GM12878 (cell line): ENCODE measurements around the gene NFKBIZ.

Experiments used
- BHLHE40 ChIP-seq, 2 experiments: fragments of 450-650 bp in 1 of 2; IDR thresholded peaks; 2 replicates each; pipeline ENCODE4 v1.6.1; 2011 to 2017; ENCODE audit warnings: low read depth in 2 of 2, borderline replicate concordance in 1 of 2, improper control_type of control experiment in 1 of 2, low read length in 1 of 2, mild to moderate bottlenecking in 1 of 2
- CREB1 ChIP-seq: IDR thresholded peaks from 2 replicates; pipeline ENCODE4 v1.6.1; 2012; ENCODE audit warnings: low read depth, mild to moderate bottlenecking, inconsistent platforms
- CTCF ChIP-seq, 3 experiments: IDR thresholded peaks in 2 of 3; conservative IDR thresholded peaks in 1 of 3; 2 replicates each; pipeline ENCODE4 v1.5.1; 2011; ENCODE audit warnings: low read depth in 3 of 3, low read length in 3 of 3, mild to moderate bottlenecking in 3 of 3, control low read depth in 2 of 3, moderate library complexity in 2 of 3, inconsistent platforms in 1 of 3, mixed read lengths in 1 of 3; ENCODE audit not compliant: control insufficient read depth in 2 of 3, insufficient read depth in 1 of 3; ENCODE audit errors: extremely low read depth in 1 of 3
- EGR1 ChIP-seq, 2 experiments: IDR thresholded peaks; 1 replicate in 1 of 2; 2 replicates in 1 of 2; pipeline ENCODE4 v1.6.1; 2011 to 2012; ENCODE audit warnings: low read depth in 2 of 2, low read length in 2 of 2, borderline replicate concordance in 1 of 2, mild to moderate bottlenecking in 1 of 2, moderate library complexity in 1 of 2
- EP300 ChIP-seq, 2 experiments: fragments of 150-350 bp in 1 of 2; IDR thresholded peaks; 2 replicates each; pipeline ENCODE4 v1.6.1; 2011 to 2012; ENCODE audit warnings: low read depth in 2 of 2, low read length in 2 of 2, borderline replicate concordance in 1 of 2, improper control_type of control experiment in 1 of 2, inconsistent platforms in 1 of 2; ENCODE audit not compliant: control insufficient read depth in 1 of 2
- MAX ChIP-seq: IDR thresholded peaks from 2 replicates; pipeline ENCODE4 v1.6.1; 2012; ENCODE audit warnings: low read depth, low read length, improper control_type of control experiment
- PKNOX1 ChIP-seq: fragments of 450-650 bp; IDR thresholded peaks from 2 replicates; pipeline ENCODE4 v1.6.1; 2016; ENCODE audit warnings: mild to moderate bottlenecking
- POLR2A ChIP-seq: IDR thresholded peaks from 2 replicates; pipeline ENCODE4 v1.6.1; 2011; ENCODE audit warnings: low read depth, mild to moderate bottlenecking, low read length
- POLR2AphosphoS2 ChIP-seq: IDR thresholded peaks from 2 replicates; pipeline ENCODE4 v1.6.1; 2011; ENCODE audit warnings: low read depth, mild to moderate bottlenecking, low read length, improper control_type of control experiment, moderate library complexity
- STAT1 ChIP-seq: fragments of 450-650 bp; conservative IDR thresholded peaks from 2 replicates; pipeline ENCODE4 v1.6.1; 2014; ENCODE audit warnings: antibody characterized with exemption, mild to moderate bottlenecking

- TF ChIP-seq CTCF (IDR thresholded peaks at IDR 0.05 in 2 of 3, conservative IDR thresholded peaks at IDR 0.05 in 1 of 3; ENCODE audit: control insufficient read depth in 2 of 3, extremely low read depth in 1 of 3, insufficient read depth in 1 of 3, low read depth in 3 of 3, low read length in 3 of 3) (no peak), EP300 (IDR thresholded peaks at IDR 0.05; ENCODE audit: borderline replicate concordance in 1 of 2, control insufficient read depth in 1 of 2, low read depth in 2 of 2, low read length in 2 of 2) (no peak), MAX (no peak), POLR2A (no peak), CREB1 (no peak), PKNOX1 (no peak), POLR2AphosphoS2 (no peak), BHLHE40 (IDR thresholded peaks at IDR 0.05; ENCODE audit: borderline replicate concordance in 1 of 2, low read depth in 2 of 2, low read length in 1 of 2) (no peak), EGR1 (IDR thresholded peaks at IDR 0.05; ENCODE audit: borderline replicate concordance in 1 of 2, low read depth in 2 of 2, low read length in 2 of 2) (no peak), STAT1 (no peak)
Measured at GRCh38 chr3:101821503-101821902, 27.8 kb upstream of the NFKBIZ start.
